ENCODE measurements around the gene TOR2A.

The TOR2A gene

DNA sequence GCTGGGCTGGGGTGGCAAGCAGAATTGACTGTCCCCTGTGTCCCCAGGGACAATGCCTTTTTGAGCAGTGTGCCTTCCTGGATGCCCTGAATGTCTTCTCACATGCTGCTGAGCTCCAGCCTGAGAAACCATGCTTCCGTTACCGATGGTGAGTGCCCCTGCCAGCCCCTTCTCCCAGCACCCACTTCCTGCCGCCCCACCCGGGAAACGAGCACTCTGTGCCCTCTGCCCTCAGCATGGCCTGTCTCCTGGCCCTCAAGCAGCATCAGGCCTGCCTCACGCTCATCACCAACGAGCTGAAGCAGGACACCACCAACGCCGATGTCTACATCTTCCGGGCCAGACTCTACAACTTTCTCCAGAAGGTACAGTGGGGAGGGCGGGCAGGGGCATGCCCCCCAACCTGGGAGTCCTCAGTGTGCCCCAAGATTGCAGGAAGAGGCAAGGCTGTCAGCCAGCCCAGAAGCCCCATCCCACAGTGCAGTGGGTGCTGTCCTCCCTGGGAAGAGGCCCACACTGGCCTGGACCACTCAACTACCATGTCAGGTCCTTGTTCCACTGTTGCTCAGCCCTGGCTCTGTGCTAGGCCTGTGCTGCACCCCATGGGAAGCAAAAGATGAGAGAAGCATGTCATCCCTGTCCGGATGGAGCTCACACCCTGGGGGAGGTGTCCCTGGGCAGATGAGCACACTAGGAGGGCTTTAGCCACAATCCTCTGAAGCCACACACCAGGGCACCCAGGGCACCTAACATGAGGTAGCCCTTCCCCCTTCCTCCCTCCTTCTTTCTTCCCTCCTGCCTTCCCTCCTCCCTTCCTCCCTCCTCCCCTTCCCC is 14.8 kb downstream of the TOR2A start:
- DNase-seq (ENCODE audit: low spot score): no peak

DNA sequence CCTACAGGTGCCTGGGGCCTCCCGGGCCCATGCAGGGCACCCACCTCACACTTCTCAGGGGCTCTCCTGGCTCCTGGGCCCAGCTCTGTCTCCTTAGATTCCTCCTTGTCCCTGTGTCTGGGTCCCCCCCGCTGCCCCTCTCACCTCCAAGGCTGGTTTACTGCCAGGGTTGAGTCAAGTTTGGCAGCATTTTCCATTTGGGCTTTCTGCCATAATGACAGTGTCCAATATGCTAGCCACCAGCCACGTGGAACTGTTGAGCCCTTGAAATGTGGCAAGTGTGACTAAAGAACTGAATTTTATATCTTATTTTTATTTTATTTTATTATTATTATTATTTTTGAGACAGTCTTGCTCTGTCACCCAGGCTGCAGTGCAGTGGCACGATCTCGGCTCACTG is 17.3 kb downstream of the TOR2A start:
- DNase-seq (ENCODE audit: low spot score): no peak

DNA sequence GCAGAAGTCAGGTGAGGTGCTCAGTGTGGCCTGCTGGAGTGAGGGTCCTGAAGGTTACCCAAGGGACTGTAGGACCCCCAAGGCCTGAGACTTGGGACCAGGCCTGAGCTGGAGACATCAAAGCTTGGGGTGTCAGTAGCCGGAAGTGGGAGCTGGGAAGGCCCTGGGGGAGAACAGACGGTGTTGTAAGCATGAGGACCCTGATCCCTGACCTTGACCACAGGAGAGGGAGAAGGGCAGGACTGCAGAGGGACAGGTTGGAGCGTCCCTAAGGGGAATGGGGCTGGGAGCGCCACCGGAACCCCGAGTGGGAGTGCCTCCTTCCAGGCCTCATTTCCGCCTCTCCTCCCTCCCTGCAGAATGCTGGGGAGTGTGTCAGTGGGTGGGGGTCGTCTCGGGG is 18.7 kb downstream of the TOR2A start:
- DNase-seq (ENCODE audit: low spot score): no peak

DNA sequence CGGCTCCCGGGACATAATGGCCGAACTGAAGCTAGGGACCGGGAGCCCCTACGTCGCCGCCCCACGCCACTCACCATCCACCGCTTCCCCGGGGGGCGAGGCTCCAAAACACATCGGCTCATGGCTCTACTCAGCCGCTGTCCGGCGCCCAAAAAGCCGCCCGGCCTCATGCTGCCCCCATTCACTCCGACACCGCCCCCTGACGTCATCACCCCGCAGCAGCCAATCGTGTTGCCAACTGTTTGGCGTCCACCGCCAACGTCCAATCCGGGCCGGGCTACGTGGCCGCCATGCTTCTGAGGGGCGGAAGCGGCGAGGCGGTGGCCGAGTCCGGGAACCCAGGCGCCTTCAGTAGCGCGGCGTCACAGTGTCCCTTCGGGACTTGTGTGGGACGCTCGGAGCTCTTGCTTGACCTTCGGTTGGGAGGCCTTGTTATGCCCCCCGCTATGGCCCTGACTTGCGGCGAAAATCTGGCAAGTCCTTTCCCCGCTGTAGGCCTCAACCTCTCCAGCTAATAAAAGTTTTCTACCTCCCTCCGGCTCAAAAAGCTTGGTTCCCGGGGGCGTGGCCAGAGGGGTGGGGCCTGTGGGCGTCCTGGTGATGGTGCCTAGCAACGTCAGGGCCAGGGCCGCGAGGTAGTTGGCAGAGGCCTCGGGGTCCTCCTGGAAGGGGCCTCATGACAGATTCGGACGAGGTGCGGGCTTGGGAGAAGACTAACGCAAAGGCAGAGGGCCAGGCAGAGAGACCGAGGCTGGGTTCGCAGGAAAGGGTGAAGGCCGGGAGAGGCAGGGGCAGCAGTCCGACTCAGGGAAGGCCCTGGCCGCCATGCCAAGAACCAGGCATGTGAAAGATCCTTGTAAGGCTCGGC is 19.4 kb downstream of the TOR2A start, which contains the start of the genes PTRH1 and TTC16:
Gene PTRH1, minus strand, starts transcription at position 194 of the 868 bp plus-strand sequence. Its CDS starts 24 bp downstream, at position 170.
Gene TTC16, plus strand, starts transcription at position 610 of the 868 bp plus-strand sequence. Its CDS starts 67 bp downstream, at position 677.
- DNase-seq (ENCODE audit: low spot score): peak; percentile 99

DNA sequence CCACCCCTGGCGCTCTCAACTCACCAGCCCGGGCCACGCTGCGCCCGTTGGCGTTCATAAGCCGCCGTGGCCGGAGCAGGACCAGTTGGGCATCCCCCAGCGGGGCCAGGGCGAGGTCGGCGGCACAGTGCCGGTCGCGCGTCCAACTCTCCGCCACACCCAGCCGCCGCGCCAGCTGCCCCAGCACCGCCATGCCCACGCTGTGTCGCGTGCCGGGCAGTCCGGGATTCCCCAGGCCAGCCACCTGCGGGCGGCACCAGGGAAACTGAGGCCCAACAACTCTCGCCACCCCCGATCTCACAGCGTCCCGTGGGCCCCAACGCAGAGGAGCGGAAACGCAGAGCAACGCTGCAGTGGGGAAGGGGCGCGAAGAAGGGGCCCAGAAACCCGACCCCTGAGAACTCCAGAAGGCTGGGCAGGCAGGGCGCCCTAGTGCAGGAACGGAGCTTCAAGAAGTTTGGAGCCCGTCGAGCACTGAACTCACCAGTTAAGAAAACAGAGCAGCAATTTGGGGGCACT is 20.1 kb downstream of the TOR2A start:
- DNase-seq (ENCODE audit: low spot score): no peak

DNA sequence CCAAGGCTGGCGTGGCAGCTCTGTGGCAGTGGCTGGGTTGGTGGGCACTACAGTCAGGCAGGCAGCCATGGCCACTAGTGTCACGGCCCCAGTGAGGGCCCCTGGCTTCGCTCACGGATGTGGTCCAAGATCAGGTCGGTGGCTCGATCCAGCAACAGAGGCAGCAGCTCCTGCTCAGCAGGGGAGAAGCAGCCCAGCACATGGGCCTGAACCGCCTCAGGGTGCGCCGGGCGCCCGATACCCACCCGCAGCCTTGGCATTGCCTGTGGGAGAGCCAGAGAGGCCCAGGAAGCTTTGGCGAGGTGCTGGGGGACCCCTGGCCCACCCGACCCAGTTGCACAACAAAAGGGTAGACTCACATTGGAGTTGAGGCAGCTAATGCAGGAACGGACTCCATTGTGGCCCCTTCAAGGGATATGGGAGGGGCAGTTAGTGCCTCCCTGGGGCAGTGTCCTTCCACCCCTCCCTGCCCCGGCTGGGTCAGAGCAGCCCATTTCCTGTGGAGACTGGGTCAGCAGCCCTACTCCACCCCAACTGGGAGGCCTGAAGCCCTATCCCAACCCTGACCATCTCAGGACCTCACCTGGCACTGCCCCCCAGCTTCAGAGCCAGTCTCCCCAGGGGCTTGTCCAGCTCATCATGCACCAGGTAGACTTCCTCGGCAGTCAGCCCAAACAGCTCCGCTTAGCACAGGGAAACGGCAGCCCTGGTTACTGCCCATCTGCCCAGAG is 20.9 kb downstream of the TOR2A start:
- no peak for DNase-seq (ENCODE audit: low spot score)

DNA sequence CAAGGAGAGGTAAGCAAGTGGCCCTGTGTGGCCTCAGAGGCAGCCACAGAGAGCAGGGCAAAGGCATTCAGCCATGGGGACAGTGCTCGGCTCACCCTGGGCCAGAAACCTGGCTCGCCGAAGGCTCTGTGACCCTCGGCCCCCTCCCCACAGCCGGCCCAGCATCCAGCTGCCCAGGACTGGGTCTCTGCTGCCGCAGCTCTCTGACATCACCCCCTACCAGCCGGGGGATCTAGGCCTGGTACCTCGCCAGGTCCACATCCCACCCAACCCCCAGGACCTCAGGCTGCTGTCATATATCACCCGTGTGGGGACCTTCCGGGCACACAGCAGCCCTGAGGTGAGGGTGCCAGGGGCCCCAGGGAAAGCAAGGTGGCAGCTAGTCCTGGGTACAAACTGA is 22.2 kb downstream of the TOR2A start:
- no peak for DNase-seq (ENCODE audit: low spot score)

DNA sequence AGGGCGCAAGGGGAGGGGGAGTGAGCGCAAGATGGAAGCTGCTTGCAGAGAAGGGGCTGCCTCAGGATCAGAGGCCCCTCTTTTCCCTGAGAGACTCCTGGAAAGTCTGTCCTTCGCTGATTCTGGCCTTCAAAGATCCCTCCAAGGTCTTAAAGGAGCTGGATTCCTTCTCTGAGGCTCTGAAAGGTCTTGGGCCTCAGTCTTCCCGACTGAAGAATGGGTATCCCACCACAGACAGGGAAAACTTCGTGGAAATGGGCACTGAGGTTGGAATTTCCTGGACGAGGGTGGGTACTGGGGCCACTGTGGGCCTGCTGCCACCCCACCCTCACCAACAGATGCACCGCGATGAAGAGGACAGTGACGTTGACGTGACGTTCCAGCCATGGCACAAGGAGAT is 22.7 kb downstream of the TOR2A start:
- DNase-seq (ENCODE audit: low spot score): no peak

DNA sequence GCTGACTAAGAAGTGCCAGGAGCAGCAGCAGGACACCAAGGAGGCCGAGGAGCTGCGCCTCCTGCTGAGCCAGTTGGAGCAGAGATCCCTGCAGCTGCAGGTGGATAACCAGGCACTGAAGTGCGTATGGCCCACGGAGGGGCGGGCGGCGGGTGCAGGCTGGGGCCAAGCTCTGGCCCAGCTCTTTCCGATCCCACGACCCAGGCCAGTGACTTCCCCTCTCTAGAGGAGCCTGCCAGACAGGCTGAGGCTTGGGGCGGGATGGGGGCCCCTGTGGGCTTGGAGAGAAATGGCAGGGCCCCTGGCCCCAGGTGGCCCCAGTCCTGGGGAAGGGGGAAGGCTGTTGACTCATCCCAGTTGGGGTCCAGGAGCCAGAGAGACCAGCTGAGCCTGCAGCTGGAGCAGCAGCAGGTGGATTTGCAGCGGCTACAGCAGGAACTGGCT is 23.2 kb downstream of the TOR2A start:
- no peak for DNase-seq (ENCODE audit: low spot score)

DNA sequence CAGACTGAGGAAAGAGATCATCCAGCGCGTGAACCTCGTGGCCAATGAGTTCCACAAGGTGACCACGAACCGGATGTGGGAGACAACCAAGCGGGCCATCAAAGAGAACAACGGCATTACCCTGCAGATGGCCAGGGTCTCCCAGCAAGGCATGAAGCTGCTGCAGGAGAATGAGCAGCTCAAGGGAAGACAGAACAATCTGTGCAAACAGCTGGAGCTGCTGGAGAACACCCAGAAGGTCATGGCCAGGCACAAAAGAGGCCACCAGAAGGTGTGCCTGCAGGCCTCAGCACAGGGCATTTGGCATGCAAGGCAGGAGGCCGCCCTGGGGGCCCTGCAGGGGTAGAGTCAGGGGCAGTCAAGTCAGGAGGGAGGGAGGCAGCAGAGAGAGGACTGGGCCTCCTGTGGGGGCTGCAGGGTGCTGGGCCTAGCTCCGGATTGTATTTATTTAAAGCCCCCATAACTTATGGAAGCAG is 23.8 kb downstream of the TOR2A start:
- no peak for DNase-seq (ENCODE audit: low spot score)

DNA sequence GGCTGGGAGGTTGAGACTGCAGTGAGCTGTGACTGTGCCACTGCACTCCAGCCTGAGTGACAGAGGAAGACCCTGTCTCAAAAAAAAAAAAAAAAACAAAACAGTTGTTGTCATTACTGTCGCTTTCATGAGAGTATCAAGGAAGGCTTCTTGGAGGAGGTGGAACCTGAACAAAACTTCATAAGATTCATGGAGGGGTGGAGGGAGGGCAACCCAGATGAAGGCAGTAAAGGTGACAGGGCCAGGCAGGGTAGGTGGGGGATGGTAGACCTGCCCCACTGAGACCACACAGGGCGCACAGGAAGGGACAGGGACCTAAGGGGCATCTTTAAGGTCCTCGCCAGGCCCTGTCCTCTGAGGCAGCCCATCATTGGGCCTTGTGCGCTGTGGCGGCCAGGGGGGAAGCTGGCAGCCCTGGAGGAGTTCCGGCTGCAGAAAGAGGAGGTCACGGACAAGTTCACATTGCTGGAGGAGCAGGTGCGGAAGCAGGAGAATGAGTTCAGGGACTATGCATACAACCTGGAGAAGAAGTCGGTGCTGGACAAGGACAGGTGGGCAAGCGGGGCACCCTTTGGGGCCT is 24.8 kb downstream of the TOR2A start:
- DNase-seq (ENCODE audit: low spot score): no peak

DNA sequence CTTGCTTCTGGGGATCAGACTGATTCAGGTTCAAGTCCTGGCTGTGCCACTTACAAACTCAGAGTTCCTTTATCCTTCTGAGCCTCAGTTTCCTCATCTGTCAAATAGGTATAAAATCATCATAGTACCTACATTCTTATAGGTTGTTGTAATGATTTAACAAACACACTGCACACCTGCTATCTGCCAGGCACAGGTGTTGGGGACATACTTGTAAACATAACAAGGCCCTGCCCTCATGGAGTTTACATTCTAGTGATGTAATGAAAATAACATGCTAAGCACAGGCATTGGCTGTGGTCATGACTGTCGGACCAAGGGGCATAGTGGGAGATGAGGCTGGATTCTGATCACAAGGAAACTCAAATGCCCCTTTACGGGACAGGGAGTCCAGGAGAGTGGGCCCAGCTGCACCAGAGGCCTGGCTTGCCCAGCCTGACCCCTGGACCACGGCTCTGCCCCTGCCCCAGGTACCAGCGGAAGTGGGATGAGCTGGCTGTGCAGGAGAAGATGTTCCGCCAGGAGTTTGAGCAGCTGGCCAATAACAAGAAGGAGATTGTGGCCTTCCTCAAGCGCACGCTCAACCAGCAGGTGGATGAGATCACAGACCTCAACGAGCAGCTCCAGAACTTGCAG is 26.0 kb downstream of the TOR2A start:
- no peak for DNase-seq (ENCODE audit: low spot score)

DNA sequence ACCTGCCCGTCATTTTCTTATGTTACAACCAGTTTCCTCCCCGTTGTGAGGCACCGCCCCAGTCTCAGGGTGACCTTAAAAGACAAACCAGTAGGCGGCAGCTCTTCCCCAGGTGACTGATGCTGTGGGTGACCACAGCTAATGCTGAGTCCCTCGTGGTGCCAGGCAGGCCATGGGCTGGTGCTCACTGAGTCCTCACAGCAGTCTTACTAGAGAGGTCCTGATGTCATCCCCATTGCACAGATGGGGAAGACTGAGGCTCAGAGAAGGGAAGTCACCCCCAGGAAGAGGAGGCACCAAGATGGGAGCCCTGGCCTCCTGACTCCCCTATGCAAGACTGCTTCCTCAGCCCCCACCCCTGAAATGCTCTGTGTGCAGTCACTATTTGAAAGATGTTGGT is 27.3 kb downstream of the TOR2A start:
- DNase-seq (ENCODE audit: low spot score): no peak

DNA sequence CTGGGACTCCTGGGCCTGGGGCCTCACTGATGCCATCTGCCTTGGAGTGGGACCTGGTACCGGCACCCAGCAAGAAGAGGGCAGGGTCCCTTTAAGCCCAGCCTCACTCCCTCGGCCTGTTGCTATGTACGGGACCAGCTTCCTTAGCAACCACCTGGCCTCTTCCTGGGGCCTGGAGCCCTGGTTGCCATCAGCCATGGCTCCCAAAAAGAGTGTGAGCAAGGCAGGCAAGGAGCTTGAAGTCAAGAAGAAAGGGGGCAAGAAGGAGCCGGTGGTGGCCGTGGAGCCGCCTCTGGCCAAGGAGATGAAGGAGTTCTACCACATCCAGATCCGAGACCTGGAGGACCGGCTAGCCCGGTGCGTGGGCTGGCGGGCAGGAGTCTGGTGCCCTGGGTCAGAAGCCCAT is 28.3 kb downstream of the TOR2A start, which contains the start of gene CFAP157:
Gene CFAP157, plus strand, starts transcription at position 153 of the 406 bp plus-strand sequence. Its CDS starts 44 bp downstream, at position 197.
- no peak for DNase-seq (ENCODE audit: low spot score)

DNA sequence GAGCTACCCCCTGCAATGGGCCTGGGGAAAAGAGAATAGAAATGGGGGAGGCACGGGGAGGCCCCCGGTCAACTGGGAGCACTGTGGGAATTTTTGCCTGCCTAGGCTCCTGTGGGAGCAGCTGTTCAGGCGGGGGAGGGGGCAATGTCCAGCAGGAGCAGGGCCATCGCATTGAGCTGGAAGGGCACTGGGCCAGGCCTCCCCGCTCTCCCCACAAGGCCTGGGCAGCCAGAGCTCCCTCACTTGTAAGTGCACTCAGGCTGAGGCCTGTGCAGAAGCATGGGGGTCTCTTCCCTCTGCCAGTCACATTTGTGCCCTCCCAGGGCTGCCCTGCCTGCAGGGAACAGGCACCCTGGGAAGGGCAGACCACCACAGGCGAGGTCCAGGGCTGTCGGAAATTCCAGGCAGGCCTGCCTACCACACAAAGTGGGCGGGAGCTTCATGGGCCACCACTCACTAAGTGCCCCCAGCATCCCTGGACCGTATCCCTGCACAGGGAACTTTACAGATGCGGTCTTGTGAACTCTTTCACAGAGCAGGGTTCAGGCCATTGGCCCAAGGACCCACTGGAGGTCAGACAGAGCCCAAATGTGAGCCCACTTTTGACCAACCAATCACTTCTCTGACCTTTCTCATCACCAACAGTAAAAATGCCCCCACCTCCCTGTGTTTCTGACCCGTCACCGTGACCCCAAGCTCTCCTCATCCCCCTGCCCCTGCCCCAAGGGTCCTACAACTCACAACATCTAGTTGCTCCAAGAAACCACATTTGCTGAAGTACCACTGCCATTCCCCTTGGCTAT is 29.3 kb downstream of the TOR2A start:
- DNase-seq (ENCODE audit: low spot score): no peak

DNA sequence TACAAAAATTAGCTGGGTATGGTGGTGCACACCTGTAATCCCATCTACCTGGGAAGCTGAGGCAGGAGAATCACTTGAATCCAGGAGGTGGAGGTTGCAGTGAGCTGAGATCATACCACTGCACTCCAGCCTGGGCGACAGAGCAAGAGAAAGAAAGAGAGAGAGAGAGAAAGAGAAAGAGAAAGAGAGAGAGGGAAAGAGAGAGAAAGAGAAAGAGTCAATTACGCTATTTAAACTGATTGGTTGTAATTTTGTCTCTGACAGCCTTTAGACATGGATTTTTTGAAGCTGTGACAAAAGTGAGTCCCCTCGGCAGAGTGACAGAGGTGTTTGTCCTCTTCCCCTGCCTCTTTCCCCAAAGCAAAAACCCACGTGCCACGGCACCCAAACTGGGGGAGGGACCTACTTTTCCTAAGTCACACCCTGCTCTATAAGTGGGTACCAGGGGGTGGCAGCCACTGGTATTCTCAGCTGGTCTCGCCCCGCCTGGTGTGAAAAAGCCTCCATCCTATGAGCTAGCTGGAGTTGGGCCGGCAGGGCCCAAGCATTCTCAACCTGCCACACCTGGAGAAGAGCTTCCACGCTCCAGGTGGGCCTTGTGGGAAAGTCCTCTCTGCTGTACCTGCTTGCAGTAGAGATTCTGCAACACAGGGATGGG is 31.7 kb downstream of the TOR2A start:
- DNase-seq (ENCODE audit: low spot score): no peak

DNA sequence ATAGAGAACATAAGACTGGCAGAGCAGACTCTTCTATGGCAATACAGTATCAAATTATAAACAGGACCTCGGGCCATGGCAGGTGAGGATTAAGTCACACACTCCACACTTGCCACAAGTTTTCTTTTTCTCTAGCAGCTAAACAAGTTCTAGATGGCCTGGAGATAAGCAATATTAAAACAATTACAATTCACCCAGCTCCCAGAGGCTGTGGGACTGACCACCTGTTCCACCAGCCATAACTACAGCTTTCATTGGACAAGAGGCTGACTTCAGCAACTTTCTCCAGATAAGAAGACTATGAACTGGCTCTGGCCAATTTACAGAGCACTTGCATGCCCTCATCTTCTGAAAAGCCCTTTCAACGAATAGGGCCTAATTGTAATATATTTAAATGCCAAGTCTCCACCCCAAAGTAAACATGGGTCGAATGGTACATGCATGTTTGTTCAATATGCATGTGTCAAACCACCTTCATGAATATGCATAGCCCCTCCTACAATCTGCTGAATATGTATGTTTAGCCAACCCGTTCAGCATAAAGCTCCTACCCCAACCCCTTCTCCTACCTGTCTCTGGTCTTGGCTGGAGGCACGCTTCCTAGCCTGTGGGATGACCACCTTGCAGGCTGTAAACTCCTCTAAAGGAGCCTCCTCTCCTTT is 34.4 kb downstream of the TOR2A start:
- no peak for DNase-seq (ENCODE audit: low spot score)

DNA sequence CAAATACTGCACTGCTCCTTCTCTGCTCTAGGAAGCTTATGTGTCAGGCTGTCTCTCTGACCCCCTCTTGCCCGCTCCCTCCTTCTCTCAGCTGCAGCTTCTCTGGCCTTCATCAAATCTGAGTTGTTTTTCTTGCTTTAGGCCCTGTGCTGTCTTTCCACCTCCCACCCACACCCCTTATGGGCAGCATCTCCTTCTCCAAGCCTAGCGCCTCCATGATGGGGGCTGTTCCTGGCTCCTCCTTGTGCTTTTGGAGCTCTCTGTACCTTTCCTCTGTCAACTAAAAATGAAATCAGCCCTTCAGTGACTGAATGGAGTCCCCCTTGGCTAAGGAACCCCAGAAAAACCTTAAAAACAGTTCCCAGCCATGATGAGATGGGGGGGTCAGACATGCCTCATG is 35.0 kb downstream of the TOR2A start:
- DNase-seq (ENCODE audit: low spot score): no peak
